Keratinocyte (primary cell): Measurements from ENCODE around the gene ATP6V0B.

ENCODE experiments used
- EZH2 ChIP-seq: IDR thresholded peaks from one replicate; pipeline ENCODE4 v1.6.1; 2012; ENCODE audit warnings: inconsistent platforms, mild to moderate bottlenecking, low read length, moderate library complexity
- TF ChIP-seq, protein P1 (sequence below), 3 experiments: IDR thresholded peaks in 1 of 3; conservative IDR thresholded peaks in 1 of 3; optimal IDR thresholded peaks in 1 of 3; 2 replicates in 2 of 3; 3 replicates in 1 of 3; pipeline versions ENCODE3 to v1.5.1; 2011; ENCODE audit warnings: low read length in 3 of 3, mild to moderate bottlenecking in 3 of 3, moderate library complexity in 2 of 3, control low read depth in 1 of 3, inconsistent platforms in 1 of 3; ENCODE audit not compliant: insufficient read depth in 2 of 3; ENCODE audit errors: extremely low read depth in 1 of 3

DNA sequence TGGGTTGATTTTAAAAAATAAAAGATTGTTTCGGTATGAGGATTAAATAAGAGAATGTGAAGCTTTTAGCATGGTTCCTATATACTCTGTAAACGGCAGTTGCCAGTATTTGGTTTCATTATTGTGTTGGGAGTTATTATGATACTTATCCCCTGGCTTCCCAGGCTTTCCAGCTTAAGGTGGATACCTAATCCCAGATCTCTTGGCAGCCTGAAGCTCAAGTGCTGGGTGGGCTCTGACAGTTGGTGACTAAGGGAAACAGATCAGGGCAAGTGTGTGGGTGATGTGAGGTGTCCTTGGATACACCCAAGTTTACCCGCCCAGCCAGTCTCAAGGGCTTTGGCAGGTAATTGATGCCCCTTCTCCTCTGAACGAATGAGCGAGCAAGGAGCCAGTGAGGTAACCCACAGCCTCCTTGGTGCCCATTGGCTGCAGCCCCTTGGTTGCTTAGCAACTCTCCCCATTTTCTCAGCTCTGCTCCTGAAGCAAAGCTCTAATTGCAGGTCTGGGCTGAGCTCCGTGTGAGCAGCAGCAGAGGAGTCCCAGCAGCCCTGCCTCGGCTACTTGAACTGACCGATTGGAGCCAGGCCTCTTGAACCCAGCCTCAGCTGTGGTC is 21.9 kb upstream of the ATP6V0B start:
- TF ChIP-seq, protein P1, sequence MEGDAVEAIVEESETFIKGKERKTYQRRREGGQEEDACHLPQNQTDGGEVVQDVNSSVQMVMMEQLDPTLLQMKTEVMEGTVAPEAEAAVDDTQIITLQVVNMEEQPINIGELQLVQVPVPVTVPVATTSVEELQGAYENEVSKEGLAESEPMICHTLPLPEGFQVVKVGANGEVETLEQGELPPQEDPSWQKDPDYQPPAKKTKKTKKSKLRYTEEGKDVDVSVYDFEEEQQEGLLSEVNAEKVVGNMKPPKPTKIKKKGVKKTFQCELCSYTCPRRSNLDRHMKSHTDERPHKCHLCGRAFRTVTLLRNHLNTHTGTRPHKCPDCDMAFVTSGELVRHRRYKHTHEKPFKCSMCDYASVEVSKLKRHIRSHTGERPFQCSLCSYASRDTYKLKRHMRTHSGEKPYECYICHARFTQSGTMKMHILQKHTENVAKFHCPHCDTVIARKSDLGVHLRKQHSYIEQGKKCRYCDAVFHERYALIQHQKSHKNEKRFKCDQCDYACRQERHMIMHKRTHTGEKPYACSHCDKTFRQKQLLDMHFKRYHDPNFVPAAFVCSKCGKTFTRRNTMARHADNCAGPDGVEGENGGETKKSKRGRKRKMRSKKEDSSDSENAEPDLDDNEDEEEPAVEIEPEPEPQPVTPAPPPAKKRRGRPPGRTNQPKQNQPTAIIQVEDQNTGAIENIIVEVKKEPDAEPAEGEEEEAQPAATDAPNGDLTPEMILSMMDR (optimal IDR thresholded peaks at IDR 0.05 in 1 of 3, IDR thresholded peaks at IDR 0.05 in 1 of 3, conservative IDR thresholded peaks at IDR 0.05 in 1 of 3; ENCODE audit: extremely low read depth in 1 of 3, insufficient read depth in 2 of 3, low read length in 3 of 3), result no peak
- no peak for TF ChIP-seq EZH2
